ENCODE measurements around the gene STK32B. TPM values are rescaled to one million over a fixed set of nuclear protein-coding genes. Genes with fewer than 3 reads are reported as not detected.

Gene STK32B
- total and polyA plus RNA-seq, 9 of the 15 experiments (the other 6 are each of a cell fraction or from before 2014, with no cell fraction given): 0.03 to 0.20 (median 0.07) TPM; not detected in 2

DNA sequence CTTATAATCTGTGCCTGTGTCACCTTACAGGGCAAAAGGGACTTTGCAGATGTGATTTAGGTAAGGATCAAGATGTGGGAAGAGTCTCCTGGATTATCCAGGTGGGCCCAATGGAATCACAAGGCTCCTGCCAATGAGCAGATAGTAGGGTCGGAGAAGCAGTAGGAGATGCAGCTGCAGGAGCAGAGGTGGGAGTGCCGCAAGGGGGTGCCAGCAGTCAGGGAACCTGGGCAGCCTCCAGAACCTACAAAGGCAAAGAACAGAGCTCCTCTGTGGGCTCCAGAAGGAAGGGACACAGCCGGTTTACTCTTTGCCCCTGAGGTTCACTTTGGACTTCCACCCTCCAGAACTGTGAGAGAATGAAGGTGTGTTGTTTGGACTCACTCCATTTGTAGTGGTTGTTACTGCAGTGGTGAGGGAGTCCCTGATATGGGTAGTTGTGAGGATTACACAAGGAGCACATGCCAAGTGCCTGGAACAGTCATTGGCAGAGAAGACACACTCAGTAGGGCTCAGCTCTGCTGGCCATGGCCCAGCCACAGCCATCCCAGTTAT, 338.6 kb downstream of the STK32B start:
- POLR2A ChIA-PET: interaction anchor here (0.6 kb wide), 1 partner anchor 9 kb away, joined by 4 read pairs; no protein-coding TSS in a partner anchor
- H4K20me1 ChIP-seq (replicated peaks; ENCODE audit: control insufficient read depth, insufficient read depth, low read length): no peaks in the 10 kb centered on the region
- H3K9me3 ChIP-seq (replicated peaks; ENCODE audit: control insufficient read depth, insufficient read depth, low read depth, low read length): no peaks in the 10 kb centered on the region
- H3K9me1 ChIP-seq (ENCODE audit: control insufficient read depth, insufficient read depth, low read length): no peaks in the 10 kb centered on the region
- no TSS peak for BruUV-seq (replicated peaks)
- H3K27me3 ChIP-seq (ENCODE audit: control insufficient read depth in 2 of 2, insufficient read depth in 2 of 2, low read length in 2 of 2): no peaks in the 10 kb centered on the region; a peak in 1 of 5 replicates
- CTCF ChIA-PET (ENCODE audit: low intra/inter-chr PET ratio): interaction anchor here (0.6 kb wide), 1 partner anchor 391 kb away, joined by 3 read pairs; no protein-coding TSS in a partner anchor
- H3K4me1 ChIP-seq (replicated peaks in 1 of 2; ENCODE audit: control insufficient read depth in 2 of 2, insufficient read depth in 2 of 2, low read length in 2 of 2): no peaks in the 10 kb centered on the region
- in situ Hi-C loops (cut with MboI) (loop anchor here (10.0 kb wide), 1 partner anchor 405 kb away; no protein-coding TSS in a partner anchor), intact Hi-C loops (cut with micrococcal nuclease) (loop anchor here (5.0 kb wide), 1 partner anchor 422 kb away; no protein-coding TSS in a partner anchor)
- no peak overlapping the region for H3K27ac ChIP-seq (ENCODE audit: extremely low read depth, low read depth, low read length)
- FAIRE-seq: no peak
- H3K4me3 ChIP-seq: no peak overlapping the region
- no peak overlapping the region for H2AFZ ChIP-seq (ENCODE audit: low read depth, low read length)
- WGBS (ENCODE audit: insufficient coverage, low coverage, missing lambda C conversion rate): 0% methylated on average over 3 of the region's 3 CpGs
- H3K9ac ChIP-seq (ENCODE audit: insufficient read depth in 1 of 2, low read depth in 2 of 2, low read length in 2 of 2): no peak overlapping the region
- ATAC-seq: peak; percentile 73
- DNase-seq (ENCODE audit: extremely low read depth in 1 of 4, low spot score in 3 of 4): peak in 3 of 4 experiments; percentile 14 to 29 (median 21)
- H3K36me3 ChIP-seq (ENCODE audit: control insufficient read depth, insufficient read depth, low read length): no peaks in the 10 kb centered on the region
- no peak overlapping the region for H3K4me2 ChIP-seq (ENCODE audit: insufficient read depth, low read length)
- H3K79me2 ChIP-seq (ENCODE audit: control insufficient read depth, insufficient read depth, low read length): no peaks in the 10 kb centered on the region
- TF ChIP-seq CAMTA2 (CRISPR knock-in tag; conservative IDR thresholded peaks at IDR 0.05) (no peak), RAD21 (CRISPR knock-in tag; conservative IDR thresholded peaks at IDR 0.05 in 1 of 2, IDR thresholded peaks at IDR 0.05 in 1 of 2) (peak; percentile 7 to 61; a peak in 2 of 4 replicates), E2F5 (CRISPR knock-in tag; IDR thresholded peaks at IDR 0.05) (no peak), ATF1 (CRISPR knock-in tag; IDR thresholded peaks at IDR 0.05) (no peak), ATF1 (tag; IDR thresholded peaks at IDR 0.05) (no peak), TCF7L2 (IDR thresholded peaks at IDR 0.05; ENCODE audit: low read depth, low read length) (no peak), CTCF (IDR thresholded peaks at IDR 0.05 in 2 of 3, conservative IDR thresholded peaks at IDR 0.05 in 1 of 3; ENCODE audit: insufficient read depth in 2 of 3, low read depth in 1 of 3, low read length in 3 of 3) (peak; percentile 33 to 48 (median 48); a peak in 4 of 6 replicates)
- TF ChIP-seq, protein P1, sequence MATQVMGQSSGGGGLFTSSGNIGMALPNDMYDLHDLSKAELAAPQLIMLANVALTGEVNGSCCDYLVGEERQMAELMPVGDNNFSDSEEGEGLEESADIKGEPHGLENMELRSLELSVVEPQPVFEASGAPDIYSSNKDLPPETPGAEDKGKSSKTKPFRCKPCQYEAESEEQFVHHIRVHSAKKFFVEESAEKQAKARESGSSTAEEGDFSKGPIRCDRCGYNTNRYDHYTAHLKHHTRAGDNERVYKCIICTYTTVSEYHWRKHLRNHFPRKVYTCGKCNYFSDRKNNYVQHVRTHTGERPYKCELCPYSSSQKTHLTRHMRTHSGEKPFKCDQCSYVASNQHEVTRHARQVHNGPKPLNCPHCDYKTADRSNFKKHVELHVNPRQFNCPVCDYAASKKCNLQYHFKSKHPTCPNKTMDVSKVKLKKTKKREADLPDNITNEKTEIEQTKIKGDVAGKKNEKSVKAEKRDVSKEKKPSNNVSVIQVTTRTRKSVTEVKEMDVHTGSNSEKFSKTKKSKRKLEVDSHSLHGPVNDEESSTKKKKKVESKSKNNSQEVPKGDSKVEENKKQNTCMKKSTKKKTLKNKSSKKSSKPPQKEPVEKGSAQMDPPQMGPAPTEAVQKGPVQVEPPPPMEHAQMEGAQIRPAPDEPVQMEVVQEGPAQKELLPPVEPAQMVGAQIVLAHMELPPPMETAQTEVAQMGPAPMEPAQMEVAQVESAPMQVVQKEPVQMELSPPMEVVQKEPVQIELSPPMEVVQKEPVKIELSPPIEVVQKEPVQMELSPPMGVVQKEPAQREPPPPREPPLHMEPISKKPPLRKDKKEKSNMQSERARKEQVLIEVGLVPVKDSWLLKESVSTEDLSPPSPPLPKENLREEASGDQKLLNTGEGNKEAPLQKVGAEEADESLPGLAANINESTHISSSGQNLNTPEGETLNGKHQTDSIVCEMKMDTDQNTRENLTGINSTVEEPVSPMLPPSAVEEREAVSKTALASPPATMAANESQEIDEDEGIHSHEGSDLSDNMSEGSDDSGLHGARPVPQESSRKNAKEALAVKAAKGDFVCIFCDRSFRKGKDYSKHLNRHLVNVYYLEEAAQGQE (IDR thresholded peaks at IDR 0.05; ENCODE audit: borderline replicate concordance): 0 out of 2 replicates have a peak, but pooled peaks have one; percentile 9
- TF ChIP-seq, protein P1 (CRISPR knock-in tag; IDR thresholded peaks at IDR 0.05; ENCODE audit: low read depth): no peak
